C4-2B (cell line): ENCODE results near the gene DYDC1.

ENCODE experiments used
- ZFX ChIP-seq: fragments of 450-650 bp; IDR thresholded peaks from 2 replicates; pipeline ENCODE4 v1.6.1; 2017
- TF ChIP-seq, protein P1 (sequence below): fragments of 450-650 bp; conservative IDR thresholded peaks from 2 replicates; pipeline ENCODE4 v1.5.1; 2017; ENCODE audit warnings: mild to moderate bottlenecking

DNA sequence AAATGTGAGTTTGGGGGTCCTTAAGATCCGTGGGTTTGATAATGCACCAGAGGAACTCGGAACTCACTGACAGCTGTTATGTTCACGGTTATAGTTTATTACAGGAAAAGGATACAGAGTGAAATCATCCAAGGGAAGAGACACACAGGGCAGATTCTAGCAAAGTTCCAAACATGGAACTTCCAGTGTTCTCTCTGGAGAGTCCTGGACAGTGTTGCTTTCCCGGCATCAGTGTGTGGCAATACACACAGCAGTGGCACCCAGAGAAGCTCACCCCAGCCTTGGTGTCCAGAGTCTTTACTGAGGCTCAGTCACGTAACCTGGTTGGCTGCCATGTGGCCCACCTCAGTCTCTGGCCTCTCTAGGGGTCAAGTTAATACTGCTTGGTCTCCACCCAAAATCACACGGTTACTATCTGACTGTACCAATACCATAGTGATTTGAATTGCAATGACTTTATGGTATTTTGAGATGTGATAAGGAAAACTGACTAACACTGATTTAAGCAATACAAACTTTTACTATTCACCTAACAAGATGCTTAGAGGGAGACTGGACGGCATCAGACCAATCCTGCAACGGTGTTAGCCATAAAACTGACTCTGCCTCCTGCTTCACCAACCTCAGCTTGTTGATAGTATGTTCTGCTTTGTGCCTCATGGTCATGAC is 43.7 kb upstream of the DYDC1 start:
- TF ChIP-seq, protein P1, sequence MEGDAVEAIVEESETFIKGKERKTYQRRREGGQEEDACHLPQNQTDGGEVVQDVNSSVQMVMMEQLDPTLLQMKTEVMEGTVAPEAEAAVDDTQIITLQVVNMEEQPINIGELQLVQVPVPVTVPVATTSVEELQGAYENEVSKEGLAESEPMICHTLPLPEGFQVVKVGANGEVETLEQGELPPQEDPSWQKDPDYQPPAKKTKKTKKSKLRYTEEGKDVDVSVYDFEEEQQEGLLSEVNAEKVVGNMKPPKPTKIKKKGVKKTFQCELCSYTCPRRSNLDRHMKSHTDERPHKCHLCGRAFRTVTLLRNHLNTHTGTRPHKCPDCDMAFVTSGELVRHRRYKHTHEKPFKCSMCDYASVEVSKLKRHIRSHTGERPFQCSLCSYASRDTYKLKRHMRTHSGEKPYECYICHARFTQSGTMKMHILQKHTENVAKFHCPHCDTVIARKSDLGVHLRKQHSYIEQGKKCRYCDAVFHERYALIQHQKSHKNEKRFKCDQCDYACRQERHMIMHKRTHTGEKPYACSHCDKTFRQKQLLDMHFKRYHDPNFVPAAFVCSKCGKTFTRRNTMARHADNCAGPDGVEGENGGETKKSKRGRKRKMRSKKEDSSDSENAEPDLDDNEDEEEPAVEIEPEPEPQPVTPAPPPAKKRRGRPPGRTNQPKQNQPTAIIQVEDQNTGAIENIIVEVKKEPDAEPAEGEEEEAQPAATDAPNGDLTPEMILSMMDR, result no peak
- TF ChIP-seq ZFX, result no peak
